HCT116 (cell line): ENCODE measurements around the gene CRIM1. TPM values are rescaled to one million over a fixed set of nuclear protein-coding genes. Genes with fewer than 3 reads are reported as not detected.

ENCODE experiments used
- ATAC-seq: fragments of 200-7000 bp; cut with Tn5 transposase; 2 replicates; pipeline ENCODE4 v1.9.1; 2020; ENCODE audit warnings: mild to moderate bottlenecking, moderate library complexity
- BruUV-seq: library from RNA; stranded (reverse); fragments of 400-500 nt; replicated peaks from 2 replicates; lab custom pipeline; 2021; lab: Mats Ljungman, UMichigan
- CTCF ChIA-PET: fragments of 300-600 bp; sonication (Branson Sonifier 250); formaldehyde crosslinking; loops from one replicate; lab custom pipeline; 2021; ENCODE audit warnings: antibody characterized with exemption; lab: Charles Lee
- POLR2A ChIA-PET: fragments of 300-600, 350-600 bp; sonication (Branson Sonifier 250); formaldehyde crosslinking; loops from one replicate; lab custom pipeline; 2021; ENCODE audit warnings: antibody characterized with exemption; lab: Charles Lee
- RAD21 ChIA-PET, 2 experiments: fragments of 300-600 bp; sonication (Branson Sonifier 250); formaldehyde crosslinking; loops; one replicate each; lab custom pipeline; 2023; ENCODE audit warnings: low total read pairs in 2 of 2; ENCODE audit not compliant: uncharacterized antibody in 2 of 2, unreplicated experiment in 2 of 2, low non-redundant PET in 1 of 2; lab: Charles Lee
- DNase-seq: peaks from one replicate; pipeline ENCODE4 v3.0.0-alpha.2; 2010; ENCODE audit warnings: low read depth, low spot score
- H2AFZ ChIP-seq: fragments of 200-600 bp; shearing (Covaris generic), sonication (generic); 2 replicates; pipeline ENCODE4 v1.6.1; 2017; ENCODE audit warnings: low read depth, mixed run types, mixed read lengths, antibody characterized with exemption, low read length; ENCODE audit not compliant: poor library complexity, severe bottlenecking
- H3K27ac ChIP-seq: 2 replicates; pipeline ENCODE4 v1.5.1; 2012; ENCODE audit warnings: low read depth, low read length
- H3K27me3 ChIP-seq: fragments of 200-600 bp; sonication (generic); 2 replicates; pipeline ENCODE4 v1.6.1; 2016; ENCODE audit warnings: mixed run types, low read length, mixed read lengths; ENCODE audit not compliant: insufficient read depth
- H3K36me3 ChIP-seq, 2 experiments: fragments of 200-500 bp in 1 of 2; fragments of 200-600 bp in 1 of 2; sonication (Bioruptor generic) in 1 of 2; sonication (generic) in 1 of 2; 2 replicates each; pipeline versions ENCODE4 v1.5.1 to v1.6.1; 2014 to 2016; ENCODE audit warnings: low read length in 2 of 2, inconsistent platforms in 1 of 2, mixed read lengths in 1 of 2, mixed run types in 1 of 2; ENCODE audit not compliant: insufficient read depth in 2 of 2, control insufficient read depth in 1 of 2
- H3K4me1 ChIP-seq, 2 experiments: fragments of 200-600 bp in 1 of 2; sonication (generic) in 1 of 2; 2 replicates each; pipeline versions ENCODE4 v1.5.1 to v1.6.1; 2012 to 2017; ENCODE audit warnings: low read length in 2 of 2, inconsistent platforms in 1 of 2, mild to moderate bottlenecking in 1 of 2, mixed read lengths in 1 of 2, mixed run types in 1 of 2, moderate library complexity in 1 of 2; ENCODE audit not compliant: insufficient read depth in 2 of 2, control insufficient read depth in 1 of 2
- H3K4me2 ChIP-seq: fragments of 200-600 bp; sonication (generic); 2 replicates; pipeline ENCODE4 v1.6.1; 2017; ENCODE audit warnings: mixed run types, low read length, mixed read lengths
- H3K4me3 ChIP-seq, 2 experiments: fragments of 200-600 bp in 1 of 2; sonication (generic) in 1 of 2; replicated peaks in 1 of 2; 2 replicates each; pipeline ENCODE4 v1.5.1; 2011 to 2016; ENCODE audit warnings: low read length in 2 of 2, control low read depth in 1 of 2, low read depth in 1 of 2, mild to moderate bottlenecking in 1 of 2, mixed read lengths in 1 of 2, mixed run types in 1 of 2
- H3K79me2 ChIP-seq: fragments of 200-600 bp; sonication (generic); 2 replicates; pipeline ENCODE4 v1.6.1; 2017; ENCODE audit warnings: mild to moderate bottlenecking, mixed run types, low read length, moderate library complexity, mixed read lengths; ENCODE audit not compliant: insufficient read depth
- H3K9ac ChIP-seq: fragments of 200-600 bp; sonication (generic); 2 replicates; pipeline ENCODE4 v1.6.1; 2016; ENCODE audit warnings: low read length, mixed read lengths
- H3K9me2 ChIP-seq: fragments of 200-600 bp; sonication (generic), shearing (Covaris generic); 2 replicates; pipeline ENCODE4 v1.6.1; 2017; ENCODE audit warnings: mixed run types, mild to moderate bottlenecking, moderate library complexity; ENCODE audit not compliant: insufficient read depth
- H3K9me3 ChIP-seq, 2 experiments: fragments of 200-500 bp in 1 of 2; fragments of 200-600 bp in 1 of 2; sonication (Bioruptor generic) in 1 of 2; sonication (generic) in 1 of 2; 2 replicates each; pipeline ENCODE4 v1.6.1; 2014 to 2017; ENCODE audit warnings: low read length in 2 of 2, mixed read lengths in 2 of 2, inconsistent platforms in 1 of 2, low read depth in 1 of 2, mild to moderate bottlenecking in 1 of 2, mixed run types in 1 of 2, moderate library complexity in 1 of 2; ENCODE audit not compliant: control insufficient read depth in 1 of 2, insufficient read depth in 1 of 2
- H4K20me1 ChIP-seq: fragments of 200-600 bp; sonication (generic), shearing (Covaris generic); 2 replicates; pipeline ENCODE4 v1.6.1; 2017; ENCODE audit warnings: mixed run types, mild to moderate bottlenecking, moderate library complexity; ENCODE audit not compliant: insufficient read depth
- CBX3 ChIP-seq: IDR thresholded peaks from 2 replicates; pipeline ENCODE4 v1.6.1; 2012; ENCODE audit warnings: low read depth
- CTCF ChIP-seq, 3 experiments: fragments of 200-600 bp in 1 of 3; sonication (generic) in 1 of 3; IDR thresholded peaks in 2 of 3; conservative IDR thresholded peaks in 1 of 3; 2 replicates each; pipeline ENCODE4 v1.5.1; 2012 to 2017; ENCODE audit warnings: low read depth in 2 of 3, low read length in 2 of 3, antibody characterized with exemption in 1 of 3, borderline replicate concordance in 1 of 3, control low read depth in 1 of 3, mild to moderate bottlenecking in 1 of 3, mixed read lengths in 1 of 3, mixed run types in 1 of 3, moderate library complexity in 1 of 3; ENCODE audit not compliant: insufficient read depth in 1 of 3
- EGR1 ChIP-seq: IDR thresholded peaks from 2 replicates; pipeline ENCODE4 v1.6.1; 2012; ENCODE audit warnings: low read depth
- ELF1 ChIP-seq: IDR thresholded peaks from 2 replicates; pipeline ENCODE4 v1.6.1; 2012; ENCODE audit warnings: low read depth, borderline replicate concordance
- FOSL1 ChIP-seq: IDR thresholded peaks from 2 replicates; pipeline ENCODE4 v1.6.1; 2012; ENCODE audit warnings: low read depth
- JUND ChIP-seq: IDR thresholded peaks from 2 replicates; pipeline ENCODE4 v1.6.1; 2012
- POLR2A ChIP-seq: IDR thresholded peaks from 2 replicates; pipeline ENCODE4 v1.7.0; 2011; ENCODE audit warnings: borderline replicate concordance; ENCODE audit not compliant: insufficient read depth, insufficient read length; ENCODE audit errors: extremely low read depth
- REST ChIP-seq: IDR thresholded peaks from 2 replicates; pipeline ENCODE4 v1.6.1; 2012; ENCODE audit warnings: low read depth
- SIN3A ChIP-seq: IDR thresholded peaks from 2 replicates; pipeline ENCODE4 v1.6.1; 2012; ENCODE audit warnings: low read depth
- SRF ChIP-seq: IDR thresholded peaks from 2 replicates; pipeline ENCODE4 v1.6.1; 2012; ENCODE audit warnings: low read depth
- TCF7L2 ChIP-seq: IDR thresholded peaks from 2 replicates; pipeline ENCODE4 v1.7.0; 2011; ENCODE audit warnings: borderline replicate concordance, inconsistent platforms; ENCODE audit not compliant: insufficient read depth, insufficient read length; ENCODE audit errors: extremely low read depth
- intact Hi-C: fragments of 100-400 bp; cut with micrococcal nuclease; formaldehyde crosslinking; loops from 2 replicates; pipeline ENCODE4 v1.10.0; 2022
- total RNA-seq: library from RNA; stranded (reverse); gene quantifications from one replicate; pipeline ENCODE4 v1.2.1, GENCODE V29; 2021; ENCODE audit not compliant: unreplicated experiment

Gene CRIM1
- total RNA-seq, 1 experiment from 2014 or later, result 27.2 TPM

- H3K9ac ChIP-seq, result no peak overlapping the region
- H3K27ac ChIP-seq, result no peak overlapping the region
- no peaks in the 10 kb centered on the region for H4K20me1 ChIP-seq
- ChIA-PET CTCF (no interaction called here), POLR2A (no interaction called here), RAD21 (no interaction called here)
- H3K4me3 ChIP-seq, result no peak overlapping the region
- peaks cover 94% of the 10 kb centered on the region for H3K79me2 ChIP-seq
- no peak overlapping the region for H2AFZ ChIP-seq
- peaks cover 33 to 73% of the 10 kb centered on the region in 2 experiments for H3K4me1 ChIP-seq
- peak overlapping the region; percentile 56; the same call in 1 of the 2 replicates for H3K4me2 ChIP-seq
- no peak for DNase-seq
- ATAC-seq, result no peak
- H3K9me2 ChIP-seq, result no peaks in the 10 kb centered on the region
- no peaks in the 10 kb centered on the region for H3K9me3 ChIP-seq
- TF ChIP-seq ELF1 (no peak), SIN3A (no peak), POLR2A (no peak), REST (no peak), SRF (no peak)
- H3K36me3 ChIP-seq, result peaks cover 0 to 4% of the 10 kb centered on the region in 2 experiments; a peak in 1 of 4 replicates
- BruUV-seq, result no TSS peak
- H3K27me3 ChIP-seq, result no peaks in the 10 kb centered on the region
- intact Hi-C loops, result no loop called here
Measured at GRCh38 chr2:36360834-36361233, 5.3 kb downstream of the CRIM1 start.

GRCh38 chr2:36361396-36361795, 5.8 kb downstream of the CRIM1 start:
- intact Hi-C loops, result no loop called here
- Histone ChIP-seq H4K20me1 (no peaks in the 10 kb centered on the region), H3K79me2 (peaks cover 99% of the 10 kb centered on the region), H3K4me1 (peaks cover 37 to 78% of the 10 kb centered on the region in 2 experiments), H3K9me2 (no peaks in the 10 kb centered on the region), H3K9me3 (no peaks in the 10 kb centered on the region), H3K27me3 (no peaks in the 10 kb centered on the region), H3K4me2 (peak overlapping the region; percentile 56), H3K4me3 (no peak overlapping the region), H3K9ac (no peak overlapping the region), H2AFZ (no peak overlapping the region), H3K36me3 (peaks cover 0 to 4% of the 10 kb centered on the region in 2 experiments; a peak in 1 of 4 replicates), H3K27ac (no peak overlapping the region)
- ChIA-PET CTCF (interaction anchor here (1.1 kb wide), 1 partner anchor 9 kb away, joined by 3 read pairs; no protein-coding TSS in a partner anchor), POLR2A (no interaction called here), RAD21 (no interaction called here)
- DNase-seq, result no peak
- no TSS peak for BruUV-seq
- no peak for ATAC-seq
- no peak for TF ChIP-seq SIN3A
- TF ChIP-seq TCF7L2, result no peak
- TF ChIP-seq CBX3, result no peak
- TF ChIP-seq ELF1, result no peak
- TF ChIP-seq CTCF (IDR thresholded peaks at IDR 0.05 in 2 of 3, conservative IDR thresholded peaks at IDR 0.05 in 1 of 3; ENCODE audit: borderline replicate concordance in 1 of 3, insufficient read depth in 1 of 3, low read depth in 2 of 3, low read length in 2 of 3), result no peak
- no peak for TF ChIP-seq JUND
- no peak for TF ChIP-seq REST
- no peak for TF ChIP-seq FOSL1
- TF ChIP-seq EGR1, result no peak
